HG03342 (cell line): ENCODE measurements around the gene HACD2.
"Not testable (repeated sequence)": the region's sequence is repeated elsewhere in the genome, so short reads cannot be mapped to it uniquely, and the experiment has no call there.

Source experiments
- ATAC-seq: cut with Tn5 transposase; IDR thresholded peaks from one replicate; pipeline ENCODE4 v1.9.1; 2021; ENCODE audit warnings: mild to moderate bottlenecking, moderate library complexity; ENCODE audit not compliant: unreplicated experiment

HACD2 gene

GRCh38 chr3:123527046-123527445 is 57.8 kb downstream of the HACD2 start:
- no peak for ATAC-seq

DNA sequence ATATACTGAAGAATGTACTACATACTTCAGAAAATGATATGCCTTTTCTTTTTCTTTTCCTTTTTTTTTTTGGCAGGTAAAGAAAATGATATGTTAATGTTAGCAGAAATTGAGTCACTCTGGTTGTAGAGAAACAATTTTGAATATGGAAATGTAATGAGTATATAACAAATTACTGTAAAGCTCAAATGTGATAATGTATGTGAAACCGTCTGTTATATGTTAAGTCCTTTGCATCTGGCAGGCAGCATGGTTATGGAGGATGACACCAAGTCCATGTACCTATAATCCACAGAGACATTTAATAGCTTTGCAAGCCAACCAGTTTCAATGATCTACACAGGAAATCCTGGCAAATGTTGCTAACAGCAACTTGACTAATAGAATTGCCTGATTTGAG is 58.4 kb downstream of the HACD2 start:
- ATAC-seq, result no peak

DNA sequence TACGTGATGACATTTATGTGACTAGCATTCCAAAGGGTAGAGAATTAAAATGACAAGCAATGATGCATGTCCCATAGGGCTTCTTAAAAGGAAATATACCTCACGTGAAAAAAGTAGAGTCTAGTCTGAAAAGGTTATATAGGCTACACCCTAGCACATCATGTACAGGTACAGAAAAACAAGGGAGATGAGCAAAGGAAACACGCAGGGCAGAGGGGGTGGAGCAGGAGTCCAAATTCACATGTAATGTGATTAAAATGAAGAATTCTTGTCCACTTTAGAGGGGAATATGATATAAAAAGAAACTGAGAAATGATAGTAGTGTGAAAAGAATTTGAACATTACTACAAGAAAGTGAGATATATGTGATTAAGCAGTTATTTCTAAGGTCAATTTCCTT is 59.4 kb downstream of the HACD2 start:
- no peak for ATAC-seq

DNA sequence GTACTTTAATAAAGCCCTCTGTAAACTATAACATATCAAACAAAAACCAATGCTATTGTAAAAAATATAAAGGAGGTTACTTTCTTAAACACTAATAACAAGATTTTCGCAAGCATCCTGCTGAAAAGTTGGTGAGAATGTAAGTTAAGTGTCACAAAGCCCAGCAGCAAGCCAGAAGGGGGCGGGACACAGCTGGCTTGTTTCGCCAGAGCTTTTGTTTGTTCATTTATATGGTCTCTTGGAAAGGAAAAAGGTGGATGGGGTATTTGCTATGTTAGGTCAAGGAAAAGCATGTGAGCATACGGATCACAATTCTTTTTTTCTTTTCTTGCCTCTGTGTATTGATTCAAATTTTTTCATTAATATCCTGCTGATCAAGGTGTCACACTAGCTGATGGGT is 59.9 kb downstream of the HACD2 start:
- ATAC-seq, result no peak

- ATAC-seq, result no peak
Measured at GRCh38 chr3:123523023-123523412, 61.8 kb downstream of the HACD2 start.

- no peak for ATAC-seq
Measured at GRCh38 chr3:123522320-123523022, 62.4 kb downstream of the HACD2 start.

GRCh38 chr3:123521179-123521969 is 63.5 kb downstream of the HACD2 start:
- ATAC-seq, result no peak

DNA sequence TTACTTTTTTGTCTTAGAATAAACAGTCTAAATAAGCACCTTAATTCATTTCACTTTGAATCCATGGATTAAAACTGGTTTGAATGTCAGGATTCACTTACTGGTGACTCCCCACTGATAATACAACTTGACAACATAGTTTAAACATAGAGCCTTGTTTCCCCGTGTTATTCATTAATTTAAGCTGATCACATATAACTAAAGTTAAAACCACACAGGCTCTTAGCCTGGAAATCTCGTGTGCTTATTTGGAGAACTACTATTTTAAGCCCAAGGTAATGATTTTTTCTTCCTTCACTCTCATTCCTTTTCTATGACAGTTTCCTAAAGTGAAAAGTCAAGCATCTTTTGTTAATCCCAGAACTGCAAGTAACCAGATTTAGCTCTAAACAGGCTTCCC is 64.2 kb downstream of the HACD2 start:
- ATAC-seq, result no peak

- no peak for ATAC-seq
Measured at GRCh38 chr3:123518892-123519485, 65.9 kb downstream of the HACD2 start.

DNA sequence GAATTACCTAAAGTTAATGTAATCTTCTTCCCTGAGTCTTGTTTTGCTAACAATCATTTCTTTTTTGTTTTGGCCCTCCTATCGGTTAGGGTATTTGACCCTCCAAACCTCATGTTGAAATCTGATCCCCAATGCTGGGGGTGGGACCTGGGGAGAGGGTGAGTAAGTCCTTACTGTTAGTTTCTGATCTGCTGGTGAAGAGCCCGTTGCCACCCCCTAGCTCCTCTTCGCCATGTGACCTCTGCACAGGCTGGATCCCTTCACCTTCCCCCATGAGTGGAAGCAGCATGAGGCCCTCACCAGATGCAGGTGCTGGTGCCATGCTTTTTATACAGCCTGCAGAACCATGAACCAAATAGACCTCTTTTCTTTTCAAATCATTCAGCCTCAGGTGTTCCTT is 73.1 kb downstream of the HACD2 start:
- ATAC-seq, result no peak

GRCh38 chr3:123511084-123511483 is 73.8 kb downstream of the HACD2 start:
- ATAC-seq, result no peak

- ATAC-seq, result no peak
Measured at GRCh38 chr3:123508178-123508577, 76.7 kb downstream of the HACD2 start.

DNA sequence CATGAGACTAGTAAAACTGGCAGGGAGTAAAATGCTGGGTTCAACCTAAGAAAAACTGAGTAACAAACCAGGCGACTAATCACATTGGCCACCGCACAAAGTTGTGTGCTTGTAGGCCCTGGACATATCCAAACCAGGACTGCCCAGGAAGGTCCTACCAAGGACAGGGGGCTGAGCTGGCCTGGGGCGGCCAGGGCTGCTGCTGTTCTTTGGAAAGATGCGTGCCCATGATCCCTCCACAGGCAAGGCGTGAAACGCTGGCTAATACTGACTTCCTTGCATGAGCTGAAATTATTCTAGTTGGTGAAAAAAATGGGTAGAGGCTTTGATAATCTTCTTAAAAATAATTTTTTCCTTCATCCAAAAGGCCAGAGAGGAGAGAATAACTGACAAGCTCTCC is 79.0 kb downstream of the HACD2 start:
- ATAC-seq, result no peak

- ATAC-seq, result no peak
Measured at GRCh38 chr3:123503203-123503602, 81.7 kb downstream of the HACD2 start.

DNA sequence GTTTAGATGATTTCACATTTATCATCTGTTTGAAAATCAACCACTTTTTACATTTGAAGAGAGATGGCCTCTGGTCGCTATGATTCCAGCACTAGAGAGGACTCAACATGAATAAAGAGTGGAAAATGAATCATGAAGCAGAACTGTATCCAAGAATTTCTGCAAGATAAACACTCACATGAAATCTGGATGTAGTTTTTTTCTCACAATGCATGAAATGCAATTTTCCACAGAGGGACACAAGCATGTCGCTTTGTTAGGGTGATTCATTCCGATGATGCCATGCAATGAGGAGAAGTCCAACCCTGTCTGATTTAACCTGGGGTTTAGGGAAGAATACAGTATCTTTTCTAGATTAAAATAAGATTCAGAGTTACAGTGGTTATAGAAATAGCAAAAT is 85.5 kb downstream of the HACD2 start:
- ATAC-seq, result no peak

DNA sequence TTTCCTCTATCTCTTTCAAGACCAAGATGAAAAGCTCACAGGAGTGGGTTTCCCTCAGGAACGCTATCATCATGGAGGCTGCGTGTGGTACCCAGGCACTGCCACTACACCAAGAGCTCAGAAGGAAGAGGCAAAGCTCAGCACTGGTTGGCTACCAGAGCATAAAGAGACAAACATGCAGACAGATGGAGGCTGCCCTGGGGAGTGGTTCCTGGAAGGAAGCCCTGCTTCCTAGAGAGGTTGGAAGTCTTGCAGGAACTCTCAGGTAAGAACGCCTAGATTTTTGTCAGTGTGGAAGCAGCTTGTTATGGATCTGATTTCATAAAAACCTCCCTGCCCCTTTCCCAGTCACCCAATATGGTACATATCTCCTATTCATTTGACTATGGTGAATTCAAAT is 86.1 kb downstream of the HACD2 start:
- ATAC-seq, result no peak

- ATAC-seq, result no peak
Measured at GRCh38 chr3:123493912-123494311, 90.9 kb downstream of the HACD2 start.

- ATAC-seq, result no peak
Measured at GRCh38 chr3:123491966-123492587, 92.8 kb downstream of the HACD2 start.

DNA sequence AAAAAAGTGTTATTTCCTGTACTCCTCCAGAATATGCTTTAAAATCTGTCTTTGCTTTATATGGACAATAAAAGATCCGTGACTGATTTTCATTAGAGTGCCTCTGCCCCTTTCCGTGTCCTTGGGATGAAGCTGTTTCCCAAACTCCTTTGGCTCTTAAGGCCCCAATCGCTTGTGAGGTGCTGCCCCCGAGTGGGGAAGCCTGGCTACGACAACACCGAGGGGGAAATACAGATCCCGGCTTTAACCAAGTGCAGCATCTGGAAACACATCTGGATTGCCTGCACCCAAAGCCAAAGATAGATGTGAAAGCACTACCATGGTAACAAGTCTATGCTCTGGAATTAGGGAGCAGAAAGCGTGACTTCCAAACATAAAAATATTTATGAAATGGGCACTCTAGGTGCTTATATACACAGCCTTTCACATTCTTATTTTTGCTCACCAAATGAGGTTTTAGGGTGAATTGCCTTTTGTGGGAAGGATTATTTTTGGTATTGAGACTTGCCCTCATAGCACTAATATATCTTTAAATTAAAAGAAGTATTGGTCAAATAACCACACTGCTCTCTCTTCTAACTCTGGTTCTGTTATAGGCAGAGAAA is 95.4 kb downstream of the HACD2 start:
- ATAC-seq, result no peak

DNA sequence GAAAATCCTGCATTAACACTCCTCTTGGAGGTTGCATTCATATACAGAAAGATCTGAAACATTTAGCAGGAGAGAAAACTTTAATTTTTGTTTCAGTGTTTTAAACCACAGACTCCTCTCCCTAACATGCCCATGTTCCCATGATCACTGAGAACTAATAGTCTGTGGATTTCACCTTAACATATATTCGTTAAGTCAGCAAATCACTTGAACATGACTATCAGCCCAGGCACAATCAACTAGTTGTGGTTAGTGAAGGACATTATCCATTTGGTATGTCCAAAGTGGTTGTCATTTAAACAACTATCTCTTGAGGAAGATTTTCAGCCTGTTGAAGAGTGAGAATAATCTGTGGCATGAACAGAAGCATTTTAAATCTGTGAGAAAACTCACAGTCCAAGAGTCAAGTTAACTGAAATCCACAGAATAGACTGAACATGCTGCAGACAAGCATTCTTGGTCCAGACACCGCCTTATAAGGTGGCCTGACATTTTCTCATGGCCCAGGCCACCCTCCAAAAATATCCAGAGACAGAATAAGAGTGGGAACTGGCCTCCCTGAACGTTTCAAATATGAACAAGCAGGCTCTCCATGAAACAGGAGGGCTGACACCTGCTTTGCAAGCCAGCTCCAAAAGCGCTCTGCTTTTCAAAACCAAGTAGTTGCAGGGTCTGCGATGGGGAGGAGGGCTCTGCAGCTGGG is 96.1 kb downstream of the HACD2 start:
- ATAC-seq, result no peak

GRCh38 chr3:123487063-123487462 is 97.8 kb downstream of the HACD2 start:
- not testable (repeated sequence) for ATAC-seq
